HFF-Myc (cell line): ENCODE results near the gene MISP.

Experiments
- DNase-seq: peaks from one replicate; pipeline ENCODE4 v3.0.0-alpha.2; 2011; ENCODE audit warnings: low read depth; ENCODE audit errors: extremely low read depth
- H3K4me3 ChIP-seq: replicated peaks from 2 replicates; pipeline ENCODE4 v1.5.1; 2011; ENCODE audit warnings: low read depth, mild to moderate bottlenecking, control low read depth, low read length
- TF ChIP-seq, protein P1 (sequence below): IDR thresholded peaks from 2 replicates; pipeline ENCODE4 v1.5.1; 2012; ENCODE audit warnings: mild to moderate bottlenecking, low read depth, low read length, control low read depth; ENCODE audit errors: missing control alignments

The MISP gene

DNA sequence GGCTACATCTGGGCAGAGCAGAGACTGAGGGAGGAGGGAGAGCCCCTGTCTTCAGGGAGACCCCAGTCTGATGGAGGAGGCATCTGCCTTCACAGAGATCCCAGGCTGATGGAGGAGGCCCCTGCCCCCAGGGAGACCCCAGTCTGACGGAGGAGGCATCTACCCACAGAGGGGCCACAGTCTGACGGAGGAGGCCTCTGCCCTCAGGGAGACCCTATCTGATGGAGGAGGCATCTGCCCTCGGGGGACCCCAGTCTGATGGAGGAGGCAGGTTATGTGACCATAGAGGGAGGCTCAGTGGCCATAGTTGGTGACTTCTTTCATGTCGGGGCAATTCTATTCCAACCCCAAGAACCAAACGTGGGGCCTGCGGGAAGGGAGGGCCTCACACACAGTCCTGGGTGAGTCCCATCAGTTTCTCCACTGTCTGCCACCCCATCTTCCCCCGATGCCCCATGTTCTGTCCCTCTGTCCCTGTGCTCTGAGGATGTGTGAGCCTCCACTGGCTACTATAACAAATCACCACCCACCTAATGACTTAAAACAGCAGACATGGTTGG lies 14.3 kb downstream of the MISP start:
- no peak for DNase-seq
- H3K4me3 ChIP-seq: no peak overlapping the region
- TF ChIP-seq, protein P1, sequence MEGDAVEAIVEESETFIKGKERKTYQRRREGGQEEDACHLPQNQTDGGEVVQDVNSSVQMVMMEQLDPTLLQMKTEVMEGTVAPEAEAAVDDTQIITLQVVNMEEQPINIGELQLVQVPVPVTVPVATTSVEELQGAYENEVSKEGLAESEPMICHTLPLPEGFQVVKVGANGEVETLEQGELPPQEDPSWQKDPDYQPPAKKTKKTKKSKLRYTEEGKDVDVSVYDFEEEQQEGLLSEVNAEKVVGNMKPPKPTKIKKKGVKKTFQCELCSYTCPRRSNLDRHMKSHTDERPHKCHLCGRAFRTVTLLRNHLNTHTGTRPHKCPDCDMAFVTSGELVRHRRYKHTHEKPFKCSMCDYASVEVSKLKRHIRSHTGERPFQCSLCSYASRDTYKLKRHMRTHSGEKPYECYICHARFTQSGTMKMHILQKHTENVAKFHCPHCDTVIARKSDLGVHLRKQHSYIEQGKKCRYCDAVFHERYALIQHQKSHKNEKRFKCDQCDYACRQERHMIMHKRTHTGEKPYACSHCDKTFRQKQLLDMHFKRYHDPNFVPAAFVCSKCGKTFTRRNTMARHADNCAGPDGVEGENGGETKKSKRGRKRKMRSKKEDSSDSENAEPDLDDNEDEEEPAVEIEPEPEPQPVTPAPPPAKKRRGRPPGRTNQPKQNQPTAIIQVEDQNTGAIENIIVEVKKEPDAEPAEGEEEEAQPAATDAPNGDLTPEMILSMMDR: no peak

DNA sequence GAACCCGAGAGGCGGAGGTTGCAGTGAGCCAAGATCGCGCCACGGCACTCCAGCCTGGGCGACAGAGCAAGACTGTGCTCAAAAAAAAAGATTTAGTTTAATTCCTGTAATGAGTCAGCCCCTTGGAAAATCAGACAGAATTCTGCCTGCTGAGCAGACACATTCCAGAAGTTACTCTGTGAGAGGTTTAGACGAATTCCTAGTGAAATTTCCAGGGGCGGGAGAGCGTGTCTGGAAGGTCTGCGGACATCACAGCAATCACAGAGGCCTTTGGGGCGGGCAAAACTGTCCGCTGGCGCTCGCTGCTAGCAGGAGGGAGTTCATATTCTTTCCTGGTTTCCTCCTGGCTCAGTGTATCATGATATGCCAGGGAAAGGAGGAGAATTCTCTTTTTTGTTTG lies 17.5 kb downstream of the MISP start:
- no peak for DNase-seq
- H3K4me3 ChIP-seq: no peak overlapping the region
- TF ChIP-seq, protein P1: no peak

DNA sequence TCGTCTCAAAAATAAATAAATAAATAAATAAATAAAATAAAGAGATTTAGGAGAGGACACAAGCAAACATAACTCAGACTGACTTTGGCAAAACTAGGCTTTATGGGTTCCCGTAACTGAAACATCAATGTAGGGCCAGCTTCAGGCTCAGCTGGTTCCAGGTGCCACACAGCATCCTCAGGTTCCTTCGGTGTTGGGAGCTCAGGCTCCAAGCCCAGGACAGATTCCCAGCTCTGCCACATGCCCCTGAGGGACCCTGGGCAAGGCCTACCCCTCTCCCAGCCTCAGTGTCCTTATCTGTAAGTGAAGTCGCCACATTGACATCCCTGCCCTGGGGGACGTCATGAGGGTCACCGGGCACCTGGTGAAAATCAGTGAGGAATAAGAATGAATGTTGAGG lies 18.7 kb downstream of the MISP start:
- H3K4me3 ChIP-seq: no peak overlapping the region
- TF ChIP-seq, protein P1: no peak

DNA sequence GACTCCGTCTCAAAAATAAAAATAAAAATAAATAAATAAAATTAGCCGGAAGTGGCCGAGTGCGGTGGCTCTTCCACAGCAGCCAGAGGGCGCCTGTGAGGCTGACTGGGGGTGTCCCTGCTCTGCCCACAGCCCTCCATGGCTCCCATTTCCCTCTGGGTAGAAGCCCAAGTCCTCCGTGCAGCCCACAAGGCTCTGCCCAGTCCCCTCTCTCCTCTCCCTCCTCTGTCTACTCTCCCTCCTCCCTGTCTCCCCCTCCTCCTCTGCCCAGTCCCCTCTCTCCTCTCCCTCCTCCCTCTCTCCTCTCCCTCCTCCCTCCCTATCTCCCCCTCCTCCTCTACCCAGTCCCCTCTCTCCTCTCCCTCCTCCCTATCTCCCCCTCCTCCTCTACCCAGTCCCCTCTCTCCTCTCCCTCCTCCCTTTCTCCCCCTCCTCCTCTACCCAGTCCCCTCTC lies 20.4 kb downstream of the MISP start:
- TF ChIP-seq, protein P1: peak; percentile 62
- no peak overlapping the region for H3K4me3 ChIP-seq
- no peak for DNase-seq

More for the DNA sequence above, 18.7 kb downstream of the MISP start:
- no peak for DNase-seq

DNA sequence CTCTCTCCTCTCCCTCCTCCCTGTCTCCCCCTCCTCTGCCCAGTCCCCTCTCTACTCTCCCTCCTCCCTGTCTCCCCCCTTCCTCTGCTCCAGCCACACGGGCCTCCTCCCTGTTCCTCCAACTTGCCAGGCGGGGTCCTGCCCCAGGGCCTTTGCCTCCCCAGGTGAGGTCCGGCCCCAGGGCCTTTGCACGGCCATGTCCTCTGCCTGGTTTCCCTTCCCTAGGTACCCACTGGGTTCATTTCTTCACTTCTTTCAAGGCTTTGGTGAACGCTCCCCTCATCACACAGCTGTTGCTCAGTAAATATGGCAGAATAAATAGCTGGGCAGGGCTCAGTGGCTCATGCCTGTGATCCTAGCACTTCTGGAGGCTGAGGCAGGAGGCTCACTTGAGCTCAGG lies 21.2 kb downstream of the MISP start:
- no peak for DNase-seq
- H3K4me3 ChIP-seq: no peak overlapping the region
- TF ChIP-seq, protein P1: no peak

DNA sequence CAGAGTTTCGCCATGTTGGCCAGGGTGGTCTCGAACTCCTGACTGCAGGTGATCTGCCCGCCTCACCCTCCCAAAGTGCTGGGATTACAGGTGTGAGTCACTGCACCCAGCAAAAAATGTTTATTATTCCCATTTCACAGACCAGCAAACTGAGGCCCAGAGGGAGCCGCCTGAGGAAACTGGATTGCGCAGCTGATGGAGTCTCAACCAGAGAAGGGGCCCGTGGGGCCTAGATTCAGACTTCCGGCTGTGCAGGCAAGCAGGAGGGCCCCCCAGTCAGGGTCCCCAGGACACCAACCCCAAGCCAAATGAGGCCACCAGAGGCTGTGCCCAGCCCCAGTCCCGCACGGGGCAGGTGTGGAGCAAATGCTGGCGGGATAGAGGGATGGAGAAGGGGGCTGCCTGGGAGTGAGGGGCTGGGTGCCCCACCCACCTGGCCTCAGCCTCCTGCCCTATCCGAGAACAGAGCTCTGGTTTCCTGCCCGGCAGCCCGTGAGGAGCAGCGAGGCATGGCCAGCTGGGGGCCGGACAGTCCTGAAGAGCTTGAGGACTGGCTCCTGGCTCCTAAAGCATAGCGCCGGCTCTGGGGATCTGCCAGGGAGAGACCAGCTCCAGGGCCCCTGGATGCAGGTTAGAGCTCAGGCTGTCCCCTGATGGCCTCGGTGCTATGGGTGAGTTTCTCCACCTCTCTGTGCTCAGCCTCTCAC lies 22.0 kb downstream of the MISP start:
- no peak overlapping the region for H3K4me3 ChIP-seq
- TF ChIP-seq, protein P1: no peak
- no peak for DNase-seq
